ENCODE measurements around the gene USP1.

USP1 gene

GRCh38 chr1:62426237-62426636 lies 10.6 kb upstream of the USP1 start:
- DNase-seq (ENCODE audit: low read depth), result no peak

GRCh38 chr1:62426794-62427193 lies 10.1 kb upstream of the USP1 start:
- no peak for DNase-seq (ENCODE audit: low read depth)

GRCh38 chr1:62428351-62428750 lies 8.5 kb upstream of the USP1 start:
- DNase-seq (ENCODE audit: low read depth), result no peak

GRCh38 chr1:62429581-62429980 lies 7.3 kb upstream of the USP1 start:
- no peak for DNase-seq (ENCODE audit: low read depth)

GRCh38 chr1:62433861-62434617 lies 2.8 kb upstream of the USP1 start:
- DNase-seq (ENCODE audit: low read depth), result no peak

- DNase-seq (ENCODE audit: low read depth), result no peak
Observed at GRCh38 chr1:62434618-62435001, 2.2 kb upstream of the USP1 start.

- no peak for DNase-seq (ENCODE audit: low read depth)
Observed at GRCh38 chr1:62435231-62436038, 1.4 kb upstream of the USP1 start.

- DNase-seq (ENCODE audit: low read depth), result peak; percentile 94
Observed at GRCh38 chr1:62436039-62436465, 797 bp upstream of the USP1 start.

GRCh38 chr1:62437273-62437940 lies 558 bp downstream of the USP1 start:
- DNase-seq (ENCODE audit: low read depth), result peak; percentile 28

GRCh38 chr1:62438163-62438562 lies 1.3 kb downstream of the USP1 start:
- DNase-seq (ENCODE audit: low read depth), result no peak

GRCh38 chr1:62439652-62440371 lies 3.0 kb downstream of the USP1 start:
- no peak for DNase-seq (ENCODE audit: low read depth)

- DNase-seq (ENCODE audit: low read depth), result no peak
Observed at GRCh38 chr1:62444701-62445100, 7.9 kb downstream of the USP1 start.

GRCh38 chr1:62448221-62448933 lies 11.5 kb downstream of the USP1 start:
- no peak for DNase-seq (ENCODE audit: low read depth)

GRCh38 chr1:62450301-62450700 lies 13.5 kb downstream of the USP1 start:
- DNase-seq (ENCODE audit: low read depth), result no peak

GRCh38 chr1:62452951-62453350 lies 16.1 kb downstream of the USP1 start:
- no peak for DNase-seq (ENCODE audit: low read depth)

GRCh38 chr1:62457955-62458354 lies 21.1 kb downstream of the USP1 start:
- no peak for DNase-seq (ENCODE audit: low read depth)

- no peak for DNase-seq (ENCODE audit: low read depth)
Observed at GRCh38 chr1:62462370-62462769, 25.5 kb downstream of the USP1 start.

- no peak for DNase-seq (ENCODE audit: low read depth)
Observed at GRCh38 chr1:62467092-62467491, 30.2 kb downstream of the USP1 start.

- DNase-seq (ENCODE audit: low read depth), result no peak
Observed at GRCh38 chr1:62476525-62477219, 39.8 kb downstream of the USP1 start.

- DNase-seq (ENCODE audit: low read depth), result no peak
Observed at GRCh38 chr1:62481681-62482080, 44.8 kb downstream of the USP1 start.
